HG03060 (cell line): ENCODE results near the gene RSAD2.
"Not testable (repeated sequence)": the region's sequence is repeated elsewhere in the genome, so short reads cannot be mapped to it uniquely, and the experiment has no call there.

Experiments used
- ATAC-seq: cut with Tn5 transposase; IDR thresholded peaks from one replicate; pipeline ENCODE4 v1.9.1; 2021; ENCODE audit warnings: low read depth, moderate number of reproducible peaks; ENCODE audit not compliant: unreplicated experiment

RSAD2 gene, protein sequence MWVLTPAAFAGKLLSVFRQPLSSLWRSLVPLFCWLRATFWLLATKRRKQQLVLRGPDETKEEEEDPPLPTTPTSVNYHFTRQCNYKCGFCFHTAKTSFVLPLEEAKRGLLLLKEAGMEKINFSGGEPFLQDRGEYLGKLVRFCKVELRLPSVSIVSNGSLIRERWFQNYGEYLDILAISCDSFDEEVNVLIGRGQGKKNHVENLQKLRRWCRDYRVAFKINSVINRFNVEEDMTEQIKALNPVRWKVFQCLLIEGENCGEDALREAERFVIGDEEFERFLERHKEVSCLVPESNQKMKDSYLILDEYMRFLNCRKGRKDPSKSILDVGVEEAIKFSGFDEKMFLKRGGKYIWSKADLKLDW

GRCh38 chr2:6877402-6878304 lies at the start of gene RSAD2:
RSAD2 (plus strand) TSS chr2:6877777; CDS start chr2:6877801, 24 bp downstream.
- peak; percentile 67 for ATAC-seq

DNA sequence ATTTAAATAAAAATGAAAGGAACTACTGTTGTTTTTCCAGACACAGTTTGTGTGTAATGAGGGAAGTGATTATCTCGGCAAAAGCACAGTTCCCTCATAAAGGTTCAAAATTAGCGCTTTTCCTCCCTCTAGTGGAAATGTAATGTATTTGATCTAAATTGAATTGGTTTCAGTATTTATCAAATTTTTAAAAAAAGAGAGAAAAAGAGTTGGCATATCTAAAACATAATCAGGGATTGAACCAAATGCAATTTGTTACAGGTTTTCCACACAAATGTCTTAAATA lies 49.3 kb upstream of the RSAD2 start:
- ATAC-seq = no peak

DNA sequence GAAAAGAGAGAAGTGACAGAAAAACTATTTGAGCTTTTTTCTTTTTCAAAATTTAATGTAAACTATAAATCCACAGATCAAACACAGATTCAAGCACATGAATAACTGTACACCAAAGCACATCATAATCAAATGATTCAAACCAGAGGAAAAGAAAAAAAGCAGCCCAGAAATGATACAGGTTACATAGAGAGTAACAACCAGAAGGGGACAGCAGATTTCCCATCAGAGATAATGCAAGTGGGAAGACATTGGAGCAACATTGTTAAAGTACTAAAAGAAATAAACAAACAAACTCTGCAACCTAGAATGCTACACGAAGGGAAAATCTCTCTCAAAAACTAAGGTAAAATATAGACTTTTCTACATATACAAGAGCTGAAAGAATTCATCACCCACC lies 46.3 kb upstream of the RSAD2 start:
- ATAC-seq = no peak

- ATAC-seq = no peak
Observed at GRCh38 chr2:6832596-6833299, 44.8 kb upstream of the RSAD2 start.

DNA sequence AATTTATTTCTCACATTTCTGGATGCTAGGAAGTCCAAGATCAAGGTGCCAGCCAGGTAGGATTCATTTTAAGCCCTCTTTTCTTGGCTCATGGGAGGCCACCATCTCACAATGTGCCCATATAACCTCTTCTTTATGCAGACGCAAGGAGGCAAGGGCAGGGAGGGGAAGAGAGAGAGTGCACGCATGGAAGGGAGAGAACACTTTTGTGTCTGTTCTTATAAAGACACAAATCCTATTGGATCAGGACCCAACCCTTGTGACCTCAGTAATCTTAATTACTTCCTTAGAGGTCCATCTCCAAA lies 44.3 kb upstream of the RSAD2 start:
- no peak for ATAC-seq

DNA sequence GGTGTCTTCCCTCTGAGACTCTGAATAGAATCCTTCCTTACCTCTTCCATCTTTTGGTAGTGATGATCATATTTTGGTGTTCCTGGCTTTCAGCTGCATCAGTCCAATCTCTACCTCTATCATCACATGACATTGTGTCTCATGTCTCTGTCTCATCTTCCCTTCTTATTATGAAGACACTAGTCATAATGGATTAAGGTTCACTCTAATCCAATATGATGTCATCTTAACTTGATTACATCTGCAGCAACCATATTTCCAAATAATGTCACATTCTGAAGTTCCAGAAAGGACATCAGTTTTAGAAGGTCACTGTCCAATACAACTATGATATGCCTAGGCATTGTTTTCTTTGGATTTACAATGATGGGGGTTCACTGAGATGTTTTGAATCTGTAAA lies 43.4 kb upstream of the RSAD2 start:
- no peak for ATAC-seq

- no peak for ATAC-seq
Observed at GRCh38 chr2:6835467-6835866, 42.1 kb upstream of the RSAD2 start.

DNA sequence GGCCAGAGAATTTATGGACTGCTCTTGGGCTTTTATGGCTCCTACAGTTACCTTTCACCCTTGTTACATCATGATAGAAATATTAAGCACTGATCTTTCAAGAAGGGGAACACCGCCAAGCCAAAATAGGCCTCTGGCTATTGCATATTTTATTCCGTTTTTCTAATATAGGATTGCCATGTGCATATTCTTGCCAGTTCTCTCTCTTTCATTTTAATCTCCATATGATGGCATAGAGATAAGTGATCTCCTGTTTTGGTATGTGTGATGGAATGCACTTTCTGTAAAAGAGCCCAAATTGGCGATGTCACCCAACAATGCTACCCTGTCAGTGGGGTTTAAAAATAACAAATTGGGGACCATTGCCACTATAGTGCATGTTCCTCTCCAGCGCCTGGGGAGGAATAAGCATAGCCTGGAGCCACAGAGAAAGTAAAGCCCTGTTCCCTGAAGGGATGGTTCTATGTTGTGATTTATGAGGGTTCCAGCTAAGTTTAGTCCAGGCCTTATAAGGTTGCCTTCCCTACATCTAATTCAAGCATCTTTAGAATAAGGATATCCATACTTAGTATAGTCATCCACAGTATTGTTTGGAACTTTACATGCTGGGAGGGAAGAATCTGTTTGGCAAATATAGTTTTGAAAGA lies 38.8 kb upstream of the RSAD2 start:
- no peak for ATAC-seq

- no peak for ATAC-seq
Observed at GRCh38 chr2:6841537-6842287, 35.9 kb upstream of the RSAD2 start.

DNA sequence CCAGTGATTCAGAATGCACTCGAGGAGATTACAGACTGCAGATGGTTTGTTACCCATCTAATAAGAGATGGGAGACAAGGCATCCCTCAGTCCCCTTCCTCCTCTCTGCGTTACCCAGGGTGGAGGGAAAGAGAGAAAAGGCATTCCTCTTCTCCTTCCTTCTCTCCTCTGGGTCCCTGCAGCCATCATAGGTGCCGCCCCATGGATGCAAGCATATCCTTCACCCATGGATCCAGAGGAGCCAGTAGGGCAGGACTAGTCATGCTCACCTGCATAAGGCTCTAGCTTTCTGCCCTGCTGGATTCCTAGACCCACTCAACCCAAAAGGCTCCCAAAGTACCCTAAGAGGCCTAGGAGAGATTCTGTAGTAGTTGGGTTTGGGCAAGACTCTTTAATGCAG lies 32.3 kb upstream of the RSAD2 start:
- no peak for ATAC-seq

DNA sequence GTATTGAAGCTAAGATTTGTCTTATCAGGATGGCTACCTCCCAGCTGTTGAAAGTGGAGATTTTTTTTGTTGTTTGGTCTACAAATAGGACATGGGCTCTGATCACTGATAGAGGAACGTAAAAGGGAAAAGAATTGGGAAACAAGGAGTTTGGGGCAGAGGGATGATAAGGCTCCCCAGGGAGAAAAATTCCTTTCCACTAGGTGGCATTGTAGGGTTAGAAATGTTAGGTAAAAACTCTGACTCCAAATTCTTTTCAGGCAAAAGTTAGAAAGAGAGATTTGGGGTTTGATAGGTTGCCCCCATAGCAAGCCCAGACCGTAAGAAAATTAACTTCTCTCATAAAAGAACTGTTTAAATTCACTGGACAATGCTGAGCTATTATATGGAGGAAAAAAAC lies 31.7 kb upstream of the RSAD2 start:
- no peak for ATAC-seq

GRCh38 chr2:6846540-6846939 lies 31.0 kb upstream of the RSAD2 start:
- ATAC-seq = no peak

DNA sequence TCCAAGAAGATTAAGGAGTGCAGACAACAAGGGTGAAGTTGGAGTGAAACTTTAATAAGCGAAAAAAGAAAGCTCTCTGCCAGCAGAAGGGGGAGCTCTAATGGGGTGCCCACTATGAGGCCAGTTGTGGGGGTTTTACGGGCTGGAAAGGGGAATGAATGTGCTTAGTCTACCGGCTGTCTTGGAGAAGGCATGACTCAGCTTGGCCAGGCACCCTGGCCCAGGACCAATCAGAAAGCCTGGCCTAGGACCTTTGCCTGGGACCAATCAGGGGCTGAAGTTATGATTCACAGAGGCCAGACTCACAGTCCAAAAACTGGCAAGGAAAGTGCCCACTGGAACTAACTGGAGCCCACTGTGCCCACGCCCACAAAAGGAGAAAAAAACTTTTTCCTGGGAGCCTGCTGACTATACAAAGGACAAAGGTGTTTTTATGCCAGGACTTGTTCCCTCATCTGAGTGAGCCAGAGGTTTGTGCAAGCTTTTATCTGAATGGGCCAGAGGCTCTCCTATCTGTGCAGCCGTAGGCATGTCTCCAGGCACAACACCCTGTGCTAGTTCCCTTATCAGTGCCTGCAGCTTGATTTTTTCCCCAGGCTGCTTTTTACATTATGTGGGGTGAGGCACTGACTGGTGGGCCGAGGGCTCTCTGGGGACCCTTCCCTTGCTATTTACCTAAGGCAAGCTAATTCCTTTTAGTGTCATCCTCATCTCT lies 30.5 kb upstream of the RSAD2 start:
- ATAC-seq = no peak

- no peak for ATAC-seq
Observed at GRCh38 chr2:6852195-6852594, 25.4 kb upstream of the RSAD2 start.

GRCh38 chr2:6854416-6854815 lies 23.2 kb upstream of the RSAD2 start:
- ATAC-seq = no peak

- no peak for ATAC-seq
Observed at GRCh38 chr2:6855860-6856547, 21.6 kb upstream of the RSAD2 start.

DNA sequence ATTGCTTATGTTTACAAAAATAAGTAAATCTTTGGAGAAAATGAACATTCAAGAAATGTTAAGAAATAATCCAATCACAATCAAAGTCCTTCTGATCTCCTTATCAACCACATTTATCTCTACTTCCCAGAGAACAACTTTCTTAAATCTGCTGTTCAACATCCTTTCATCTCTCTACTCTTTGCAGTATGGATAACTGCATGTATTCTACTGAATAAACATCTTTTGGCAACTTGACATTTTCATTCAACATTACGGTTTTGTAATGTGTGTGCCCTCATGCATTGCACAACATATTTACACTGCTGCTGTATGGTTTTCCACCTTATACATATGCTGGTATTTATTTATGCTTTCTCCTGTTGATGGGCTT lies 21.0 kb upstream of the RSAD2 start:
- no peak for ATAC-seq

DNA sequence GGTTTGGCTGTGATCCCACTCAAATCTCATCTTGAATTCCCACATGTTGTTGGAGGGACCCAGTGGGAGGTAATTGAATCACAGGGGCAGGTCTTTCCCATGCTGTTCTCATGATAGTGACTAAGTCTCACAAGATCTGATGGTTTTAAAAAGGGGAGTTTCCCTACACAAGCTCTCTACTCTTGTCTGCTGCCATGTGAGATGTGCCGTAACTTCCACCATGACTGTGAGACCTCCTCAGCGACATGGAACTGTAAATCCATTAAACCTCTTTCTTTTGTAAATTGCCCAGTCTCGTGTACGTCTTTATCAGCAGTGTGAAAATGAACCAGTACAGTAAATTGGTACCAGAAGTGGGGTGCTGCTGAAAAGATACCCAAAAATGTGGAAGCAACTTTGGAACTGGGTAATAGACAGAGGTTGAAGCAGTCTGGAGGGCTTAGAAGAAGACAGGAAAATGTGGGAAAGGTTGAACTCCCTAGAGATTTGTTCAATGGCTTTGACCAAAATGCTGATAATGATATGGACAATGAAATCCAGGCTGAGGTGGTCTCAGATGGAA lies 19.0 kb upstream of the RSAD2 start:
- not testable (repeated sequence) for ATAC-seq

- ATAC-seq = no peak
Observed at GRCh38 chr2:6860296-6860695, 17.3 kb upstream of the RSAD2 start.
